A549 (cell line): ENCODE results near the gene ORM2. TPM values are rescaled to one million over a fixed set of nuclear protein-coding genes. Genes with fewer than 3 reads are reported as not detected.

ENCODE experiments used
- ATAC-seq, 2 experiments: fragments of 200-7000 bp in 1 of 2; fragments of >200 bp in 1 of 2; cut with Nextera tagmentation in 1 of 2; cut with Tn5 transposase in 1 of 2; 3 replicates each; pipeline versions ENCODE4 v1.8.0 to v1.9.1; 2018 to 2020; ENCODE audit warnings: mild to moderate bottlenecking in 1 of 2, moderate library complexity in 1 of 2
- CTCF ChIA-PET: fragments of 300-600 bp; sonication (Branson Sonifier 250); formaldehyde crosslinking; extraction: SDS; loops from one replicate; lab custom pipeline; 2021; ENCODE audit warnings: antibody characterized with exemption, inconsistent platforms; lab: Yijun Ruan, JAX
- POLR2A ChIA-PET: fragments of 350-600 bp; formaldehyde crosslinking; extraction: SDS; loops from one replicate; lab custom pipeline; 2021; ENCODE audit warnings: antibody characterized with exemption, inconsistent platforms; lab: Yijun Ruan, JAX
- DNase-seq, 2 experiments: peaks; one replicate each; pipeline versions ENCODE4 v3.0.0 to v3.0.0-alpha.2; 2011 to 2016; ENCODE audit warnings: low read depth in 1 of 2, low spot score in 1 of 2
- FAIRE-seq: peaks from 2 replicates; lab custom pipeline; 2011; peaks lifted over from hg19 to GRCh38; lab: Jason Lieb, UNC
- H3K27ac ChIP-seq, 2 experiments: fragments of >200 bp; sonication (Bioruptor Twin); formaldehyde crosslinking; 3 replicates each; pipeline ENCODE4 v1.5.1; 2016 to 2017
- H3K4me1 ChIP-seq: fragments of >200 bp; sonication (Bioruptor Twin); formaldehyde crosslinking; 3 replicates; pipeline ENCODE4 v1.6.1; 2016
- H3K4me2 ChIP-seq: fragments of >200 bp; sonication (Bioruptor Twin); formaldehyde crosslinking; 3 replicates; pipeline ENCODE4 v1.6.1; 2016
- H3K4me3 ChIP-seq: fragments of >200 bp; sonication (Bioruptor Twin); formaldehyde crosslinking; 3 replicates; pipeline ENCODE4 v1.5.1; 2016
- H3K9me3 ChIP-seq: fragments of >200 bp; sonication (Bioruptor Twin); formaldehyde crosslinking; 3 replicates; pipeline ENCODE4 v1.6.1; 2016
- ATOH8 ChIP-seq: fragments of 250-450 bp; sonication (Bioruptor Pico); IDR thresholded peaks from 2 replicates; pipeline ENCODE4 v1.5.0; 2020; ENCODE audit warnings: low read depth, mild to moderate bottlenecking, moderate library complexity
- CEBPB ChIP-seq, 2 experiments: fragments of >200 bp in 1 of 2; sonication (Bioruptor Twin) in 1 of 2; formaldehyde crosslinking in 1 of 2; IDR thresholded peaks; 2 replicates each; pipeline ENCODE4 v1.6.1; 2012 to 2016
- EHMT2 ChIP-seq: fragments of 200-600 bp; sonication (generic); IDR thresholded peaks from 2 replicates; pipeline ENCODE4 v1.6.1; 2016; ENCODE audit warnings: antibody characterized with exemption, low read depth, mild to moderate bottlenecking, moderate library complexity
- EP300 ChIP-seq, 2 experiments: fragments of >200 bp; sonication (Bioruptor Twin); formaldehyde crosslinking; IDR thresholded peaks; 2 replicates in 1 of 2; 3 replicates in 1 of 2; pipeline ENCODE4 v1.6.1; 2016 to 2017
- FOXS1 ChIP-seq: fragments of 250-450 bp; sonication (Bioruptor Pico); IDR thresholded peaks from 2 replicates; pipeline ENCODE4 v1.5.0; 2020; ENCODE audit warnings: mild to moderate bottlenecking, moderate library complexity
- HDAC2 ChIP-seq: fragments of 200-600 bp; sonication (generic); IDR thresholded peaks from 2 replicates; pipeline ENCODE4 v1.6.1; 2016
- HOXB5 ChIP-seq: fragments of 250-450 bp; sonication (Bioruptor Pico); IDR thresholded peaks from 2 replicates; pipeline ENCODE4 v1.5.0; 2020; ENCODE audit warnings: mild to moderate bottlenecking, moderate library complexity
- JUN ChIP-seq, 2 experiments: fragments of >200 bp; sonication (Bioruptor Twin); formaldehyde crosslinking; IDR thresholded peaks; 2 replicates in 1 of 2; 3 replicates in 1 of 2; pipeline ENCODE4 v1.6.1; 2016 to 2017
- JUNB ChIP-seq: fragments of >200 bp; sonication (Bioruptor Twin); formaldehyde crosslinking; IDR thresholded peaks from 2 replicates; pipeline ENCODE4 v1.6.1; 2016
- KDM1A ChIP-seq: fragments of 200-600 bp; sonication (generic); IDR thresholded peaks from 2 replicates; pipeline ENCODE4 v1.6.1; 2016; ENCODE audit warnings: low read depth, mild to moderate bottlenecking
- KDM5A ChIP-seq: fragments of 200-600 bp; sonication (generic); IDR thresholded peaks from 2 replicates; pipeline ENCODE4 v1.6.1; 2016; ENCODE audit warnings: antibody characterized with exemption, mild to moderate bottlenecking
- MAFK ChIP-seq: fragments of 450-650 bp; IDR thresholded peaks from 2 replicates; pipeline ENCODE4 v1.6.1; 2014; ENCODE audit not compliant: partially characterized antibody
- MAZ ChIP-seq: fragments of 150-350 bp; IDR thresholded peaks from 2 replicates; pipeline ENCODE4 v1.6.1; 2014; ENCODE audit warnings: antibody characterized with exemption, low read depth, low read length, borderline replicate concordance
- NFE2L2 ChIP-seq: fragments of 150-350 bp; conservative IDR thresholded peaks from 2 replicates; pipeline ENCODE4 v1.6.1; 2014; ENCODE audit warnings: low read length
- NPAS2 ChIP-seq: fragments of 250-450 bp; sonication (Bioruptor Pico); IDR thresholded peaks from 2 replicates; pipeline ENCODE4 v1.8.0; 2022; ENCODE audit warnings: mild to moderate bottlenecking, moderate library complexity, borderline replicate concordance
- NR3C1 ChIP-seq: fragments of >200 bp; sonication (Bioruptor Twin); formaldehyde crosslinking; IDR thresholded peaks from 3 replicates; pipeline ENCODE4 v1.6.1; 2017
- PHF8 ChIP-seq: fragments of 200-600 bp; sonication (generic); IDR thresholded peaks from 2 replicates; pipeline ENCODE4 v1.6.1; 2016; ENCODE audit warnings: low read depth, mild to moderate bottlenecking, antibody characterized with exemption, moderate library complexity, borderline replicate concordance
- POLR2A ChIP-seq: IDR thresholded peaks from 2 replicates; pipeline ENCODE4 v1.6.1; 2012; ENCODE audit warnings: mild to moderate bottlenecking, low read length
- POLR2AphosphoS2 ChIP-seq: conservative IDR thresholded peaks from 2 replicates; pipeline ENCODE4 v1.6.1; 2012; ENCODE audit warnings: low read length, improper control_type of control experiment, inconsistent platforms
- RARB ChIP-seq: fragments of 250-450 bp; sonication (Bioruptor Pico); IDR thresholded peaks from 2 replicates; pipeline ENCODE4 v1.8.0; 2021; ENCODE audit warnings: mild to moderate bottlenecking, moderate library complexity
- RNF2 ChIP-seq: fragments of 200-600 bp; sonication (generic); IDR thresholded peaks from 2 replicates; pipeline ENCODE4 v1.6.1; 2016; ENCODE audit warnings: low read depth, mild to moderate bottlenecking, antibody characterized with exemption, moderate library complexity, borderline replicate concordance
- SMC3 ChIP-seq: fragments of >200 bp; sonication (Bioruptor Twin); formaldehyde crosslinking; IDR thresholded peaks from 3 replicates; pipeline ENCODE4 v1.6.1; 2018; ENCODE audit warnings: inconsistent platforms
- ZC3H11A ChIP-seq: fragments of 450-650 bp; IDR thresholded peaks from 2 replicates; pipeline ENCODE4 v1.6.1; 2014; ENCODE audit warnings: antibody characterized with exemption, mild to moderate bottlenecking
- ZFP36 ChIP-seq: fragments of 450-650 bp; IDR thresholded peaks from 2 replicates; pipeline ENCODE4 v1.6.1; 2014; ENCODE audit warnings: borderline replicate concordance; ENCODE audit not compliant: partially characterized antibody
- ZSCAN20 ChIP-seq: fragments of 250-450 bp; sonication (Bioruptor Pico); IDR thresholded peaks from 2 replicates; pipeline ENCODE4 v1.8.0; 2022; ENCODE audit warnings: mild to moderate bottlenecking, moderate library complexity
- WGBS: methylation state at CpG from one replicate; pipeline ENCODE4 v1.1.6; 2017; ENCODE audit errors: missing lambda C conversion rate; 5-methylcytosine and 5-hydroxymethylcytosine counted together
- polyA plus RNA-seq, 4 experiments: library from polyadenylated mRNA; depleted of rRNA in 3 of 4; stranded (reverse); fragments of >200 nt; fragmentation: RNase III in 1 of 4; extraction: RNeasy Plus Mini Kit Qiagen cat#74134 plus additional on column Dnase treatment in 1 of 4; gene quantifications; 2 replicates in 3 of 4; 3 replicates in 1 of 4; pipeline ENCODE4 v1.2.3, GENCODE V29; 2011 to 2017
- TF ChIP-seq, protein P1 (sequence below): fragments of 200-600 bp; sonication (generic); IDR thresholded peaks from 2 replicates; pipeline ENCODE4 v1.6.1; 2016; ENCODE audit warnings: antibody characterized with exemption, mild to moderate bottlenecking, moderate library complexity

The ORM2 gene
- polyA plus RNA-seq, 2 of the 4 experiments (the other 2 are of a cell fraction): 0.10 TPM; not detected in 1

DNA sequence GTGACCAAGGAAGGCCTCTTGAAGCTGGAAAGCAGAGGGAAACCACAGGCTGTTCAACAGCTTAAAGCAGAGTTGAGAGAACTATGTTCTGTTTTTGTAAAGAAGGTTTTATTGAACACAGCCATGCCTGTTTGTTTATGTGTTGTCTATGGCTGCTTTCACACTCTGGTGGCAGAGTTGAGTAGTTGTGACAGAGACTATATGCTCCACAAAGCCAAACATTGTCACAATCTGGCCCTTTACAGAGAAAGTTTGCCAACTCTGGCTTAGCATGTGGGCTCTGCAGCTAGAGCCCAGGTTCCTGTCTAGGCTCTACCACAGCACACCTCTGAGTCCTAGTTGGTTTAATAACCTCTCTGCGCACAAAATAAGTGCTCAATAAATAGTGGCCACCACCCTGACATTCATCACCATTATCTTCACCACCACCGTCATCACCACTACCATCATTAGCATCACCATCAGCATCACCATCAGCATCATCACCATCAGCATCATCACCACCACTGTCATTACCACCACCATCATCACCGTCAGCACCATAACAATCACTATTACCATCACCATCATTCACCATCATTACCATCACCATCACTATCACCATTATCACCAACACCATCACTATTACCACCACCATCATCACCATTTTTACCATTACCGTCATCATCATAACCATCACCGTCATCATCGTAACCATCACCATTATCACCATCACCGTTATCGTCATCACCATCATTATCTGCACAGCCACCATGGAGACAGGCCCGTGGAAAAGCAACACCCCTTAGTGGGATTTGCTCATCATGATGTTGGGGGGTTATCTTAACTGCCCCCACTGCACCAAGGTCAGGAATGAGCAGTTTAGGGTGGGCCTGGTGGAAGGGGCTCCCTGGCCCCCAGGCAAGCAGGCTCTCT is 39.8 kb downstream of the ORM2 start:
- TF ChIP-seq, protein P1, sequence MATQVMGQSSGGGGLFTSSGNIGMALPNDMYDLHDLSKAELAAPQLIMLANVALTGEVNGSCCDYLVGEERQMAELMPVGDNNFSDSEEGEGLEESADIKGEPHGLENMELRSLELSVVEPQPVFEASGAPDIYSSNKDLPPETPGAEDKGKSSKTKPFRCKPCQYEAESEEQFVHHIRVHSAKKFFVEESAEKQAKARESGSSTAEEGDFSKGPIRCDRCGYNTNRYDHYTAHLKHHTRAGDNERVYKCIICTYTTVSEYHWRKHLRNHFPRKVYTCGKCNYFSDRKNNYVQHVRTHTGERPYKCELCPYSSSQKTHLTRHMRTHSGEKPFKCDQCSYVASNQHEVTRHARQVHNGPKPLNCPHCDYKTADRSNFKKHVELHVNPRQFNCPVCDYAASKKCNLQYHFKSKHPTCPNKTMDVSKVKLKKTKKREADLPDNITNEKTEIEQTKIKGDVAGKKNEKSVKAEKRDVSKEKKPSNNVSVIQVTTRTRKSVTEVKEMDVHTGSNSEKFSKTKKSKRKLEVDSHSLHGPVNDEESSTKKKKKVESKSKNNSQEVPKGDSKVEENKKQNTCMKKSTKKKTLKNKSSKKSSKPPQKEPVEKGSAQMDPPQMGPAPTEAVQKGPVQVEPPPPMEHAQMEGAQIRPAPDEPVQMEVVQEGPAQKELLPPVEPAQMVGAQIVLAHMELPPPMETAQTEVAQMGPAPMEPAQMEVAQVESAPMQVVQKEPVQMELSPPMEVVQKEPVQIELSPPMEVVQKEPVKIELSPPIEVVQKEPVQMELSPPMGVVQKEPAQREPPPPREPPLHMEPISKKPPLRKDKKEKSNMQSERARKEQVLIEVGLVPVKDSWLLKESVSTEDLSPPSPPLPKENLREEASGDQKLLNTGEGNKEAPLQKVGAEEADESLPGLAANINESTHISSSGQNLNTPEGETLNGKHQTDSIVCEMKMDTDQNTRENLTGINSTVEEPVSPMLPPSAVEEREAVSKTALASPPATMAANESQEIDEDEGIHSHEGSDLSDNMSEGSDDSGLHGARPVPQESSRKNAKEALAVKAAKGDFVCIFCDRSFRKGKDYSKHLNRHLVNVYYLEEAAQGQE: no peak
- no peak for TF ChIP-seq EP300 (IDR thresholded peaks at IDR 0.05)
- TF ChIP-seq POLR2AphosphoS2: no peak
- TF ChIP-seq ZC3H11A: no peak
- no peak for TF ChIP-seq ZSCAN20 (CRISPR knock-in tag)
- TF ChIP-seq SMC3: no peak
- TF ChIP-seq PHF8: no peak
- TF ChIP-seq RARB: no peak
- TF ChIP-seq NPAS2 (CRISPR knock-in tag): no peak
- no peak for TF ChIP-seq EHMT2
- no peak for TF ChIP-seq HOXB5 (CRISPR knock-in tag)
- no peak for TF ChIP-seq JUNB
- no peak for TF ChIP-seq ATOH8 (CRISPR knock-in tag)
- no peak for TF ChIP-seq MAFK
- no peak for TF ChIP-seq RNF2
- no peak for TF ChIP-seq CEBPB (IDR thresholded peaks at IDR 0.05)
- H3K4me3 ChIP-seq: no peak overlapping the region
- CTCF ChIA-PET: interaction anchor here (3.8 kb wide), 1 partner anchor 36 kb away, joined by 12 read pairs; no protein-coding TSS in a partner anchor
- no peaks in the 10 kb centered on the region for H3K9me3 ChIP-seq
- H3K27ac ChIP-seq: no peak overlapping the region
- DNase-seq (no peak), ATAC-seq (no peak), FAIRE-seq (no peak)
- POLR2A ChIA-PET: no interaction called here
- no peak overlapping the region for H3K4me2 ChIP-seq
- 89% methylated on average over 9 of the region's 9 CpGs for WGBS
- H3K4me1 ChIP-seq: peaks cover 18% of the 10 kb centered on the region

GRCh38 chr9:114370251-114370967 is 40.7 kb downstream of the ORM2 start:
- Histone ChIP-seq H3K27ac (no peak overlapping the region), H3K9me3 (no peaks in the 10 kb centered on the region), H3K4me1 (peaks cover 17% of the 10 kb centered on the region), H3K4me3 (no peak overlapping the region), H3K4me2 (no peak overlapping the region)
- WGBS: 70% methylated on average over 4 of the region's 6 CpGs
- no peak for DNase-seq
- no peak for ATAC-seq
- TF ChIP-seq NFE2L2 (no peak), NR3C1 (no peak), KDM5A (no peak), POLR2A (no peak), CEBPB (IDR thresholded peaks at IDR 0.05) (no peak), ZC3H11A (no peak), MAZ (no peak), KDM1A (no peak), FOXS1 (no peak), ZFP36 (no peak), SMC3 (no peak), POLR2AphosphoS2 (no peak), JUN (IDR thresholded peaks at IDR 0.05) (no peak), HDAC2 (no peak), NPAS2 (CRISPR knock-in tag) (no peak)
- TF ChIP-seq, protein P1: no peak
- ChIA-PET POLR2A (no interaction called here), CTCF (interaction anchor here (1.8 to 3.8 kb wide), 2 partner anchors 14 to 36 kb away, joined by 5 to 12 read pairs; no protein-coding TSS in a partner anchor)
- FAIRE-seq: no peak
